A673 (cell line): Measurements from ENCODE around the gene PHF21B.

Experiments
- EZH2 ChIP-seq: fragments of 200-600 bp; sonication (generic); IDR thresholded peaks from 2 replicates; pipeline ENCODE4 v1.6.1; 2017; ENCODE audit warnings: borderline replicate concordance, low read depth, mild to moderate bottlenecking, mixed read lengths, antibody characterized with exemption, low read length; ENCODE audit not compliant: poor library complexity, severe bottlenecking
- TF ChIP-seq, protein P1 (sequence below): fragments of 300-800, 200-600 bp; sonication (generic); conservative IDR thresholded peaks from 2 replicates; pipeline ENCODE4 v1.5.1; 2017; ENCODE audit warnings: low read depth, mild to moderate bottlenecking, antibody characterized with exemption, low read length, moderate library complexity, mixed read lengths

DNA sequence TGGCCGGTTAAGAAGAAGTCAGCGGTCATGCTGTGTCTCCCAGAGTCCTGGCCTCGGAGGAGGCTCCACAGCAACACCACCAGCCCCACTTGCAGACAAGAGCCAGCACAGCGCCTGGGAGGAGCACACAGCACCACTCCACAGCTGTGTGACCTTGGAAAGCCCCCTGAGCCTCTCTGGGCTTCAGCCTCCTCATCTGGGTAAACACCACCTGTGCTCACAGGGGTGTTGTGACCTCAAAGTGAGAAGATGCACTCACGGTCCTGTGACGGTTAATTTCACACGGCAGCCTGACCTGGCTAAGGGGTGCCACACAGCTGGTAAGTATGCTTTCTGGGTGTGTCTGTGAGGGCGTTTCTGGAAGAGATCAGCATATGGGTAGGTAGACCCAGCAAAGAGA, 54.7 kb downstream of the PHF21B start:
- TF ChIP-seq, protein P1, sequence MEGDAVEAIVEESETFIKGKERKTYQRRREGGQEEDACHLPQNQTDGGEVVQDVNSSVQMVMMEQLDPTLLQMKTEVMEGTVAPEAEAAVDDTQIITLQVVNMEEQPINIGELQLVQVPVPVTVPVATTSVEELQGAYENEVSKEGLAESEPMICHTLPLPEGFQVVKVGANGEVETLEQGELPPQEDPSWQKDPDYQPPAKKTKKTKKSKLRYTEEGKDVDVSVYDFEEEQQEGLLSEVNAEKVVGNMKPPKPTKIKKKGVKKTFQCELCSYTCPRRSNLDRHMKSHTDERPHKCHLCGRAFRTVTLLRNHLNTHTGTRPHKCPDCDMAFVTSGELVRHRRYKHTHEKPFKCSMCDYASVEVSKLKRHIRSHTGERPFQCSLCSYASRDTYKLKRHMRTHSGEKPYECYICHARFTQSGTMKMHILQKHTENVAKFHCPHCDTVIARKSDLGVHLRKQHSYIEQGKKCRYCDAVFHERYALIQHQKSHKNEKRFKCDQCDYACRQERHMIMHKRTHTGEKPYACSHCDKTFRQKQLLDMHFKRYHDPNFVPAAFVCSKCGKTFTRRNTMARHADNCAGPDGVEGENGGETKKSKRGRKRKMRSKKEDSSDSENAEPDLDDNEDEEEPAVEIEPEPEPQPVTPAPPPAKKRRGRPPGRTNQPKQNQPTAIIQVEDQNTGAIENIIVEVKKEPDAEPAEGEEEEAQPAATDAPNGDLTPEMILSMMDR, result no peak
- no peak for TF ChIP-seq EZH2
